Measurements from ENCODE around the gene EGF.
A peak's percentile ranks its signal among the peaks of the same experiment; 100 is the strongest.

EGF gene

DNA sequence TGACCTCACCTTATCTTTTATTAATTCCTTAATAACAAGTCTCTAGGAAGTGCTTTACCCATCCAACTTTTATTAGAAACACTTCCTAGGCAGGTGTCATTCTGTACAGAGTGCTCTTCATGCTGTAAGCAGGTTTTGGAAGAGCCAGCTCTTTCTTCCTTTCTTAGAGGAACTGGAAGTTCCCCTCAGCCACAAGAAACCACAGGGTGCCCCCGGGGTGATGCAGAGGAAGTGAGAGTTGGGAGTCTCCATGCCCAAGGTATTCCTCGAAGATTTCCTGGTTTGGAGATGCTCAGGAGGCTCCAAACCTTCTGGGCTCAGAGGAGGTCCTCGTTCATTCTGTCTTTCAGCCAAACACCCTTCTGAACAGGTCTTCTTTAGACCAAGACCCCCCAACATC is 83.8 kb downstream of the EGF start:
- no peak for DNase-seq (ENCODE audit: low spot score)

DNA sequence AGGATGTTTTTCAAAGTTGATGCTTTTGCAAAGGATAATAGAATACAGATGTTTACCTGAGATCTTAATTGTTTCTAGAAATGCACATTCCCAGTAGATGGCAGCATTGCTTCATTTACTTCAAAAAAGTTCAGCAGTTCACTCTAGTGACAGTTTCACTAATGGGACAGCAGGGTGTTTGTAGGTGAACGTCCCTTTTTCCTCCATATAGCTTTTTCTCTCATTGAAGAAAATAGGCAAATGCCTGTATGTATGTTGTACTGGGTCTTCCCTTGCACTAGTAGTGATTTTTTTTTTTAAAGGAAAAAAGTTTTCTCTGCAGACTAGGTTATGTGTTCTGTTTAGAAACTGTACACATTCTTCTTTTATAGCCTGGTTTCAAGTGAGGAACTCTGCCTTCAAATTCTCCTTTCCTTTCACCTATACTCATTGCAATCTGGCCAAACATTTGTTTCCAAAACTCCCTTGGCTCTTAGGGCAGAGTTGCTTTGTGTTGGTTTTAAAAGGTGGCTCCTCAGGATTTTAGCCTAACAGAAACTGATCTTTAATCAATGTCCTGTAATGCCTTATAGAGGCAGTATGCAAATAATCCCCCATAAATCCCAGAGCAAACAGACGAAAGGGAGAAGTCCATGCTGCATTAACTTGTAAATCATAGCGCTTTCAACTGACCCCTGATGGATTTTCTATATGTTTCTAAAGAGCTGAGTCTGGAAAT is 86.3 kb downstream of the EGF start:
- DNase-seq (ENCODE audit: low spot score): peak; percentile 47

DNA sequence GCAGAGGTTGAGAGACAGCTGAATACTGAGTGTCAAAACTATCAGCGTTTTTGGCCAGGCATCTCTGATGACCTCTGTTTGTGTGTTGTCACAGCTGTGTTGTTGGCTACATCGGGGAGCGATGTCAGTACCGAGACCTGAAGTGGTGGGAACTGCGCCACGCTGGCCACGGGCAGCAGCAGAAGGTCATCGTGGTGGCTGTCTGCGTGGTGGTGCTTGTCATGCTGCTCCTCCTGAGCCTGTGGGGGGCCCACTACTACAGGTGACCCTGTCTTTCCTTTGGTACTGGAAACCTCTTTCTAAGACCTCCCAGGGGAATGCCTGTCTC is 86.9 kb downstream of the EGF start:
- no peak for DNase-seq (ENCODE audit: low spot score)

DNA sequence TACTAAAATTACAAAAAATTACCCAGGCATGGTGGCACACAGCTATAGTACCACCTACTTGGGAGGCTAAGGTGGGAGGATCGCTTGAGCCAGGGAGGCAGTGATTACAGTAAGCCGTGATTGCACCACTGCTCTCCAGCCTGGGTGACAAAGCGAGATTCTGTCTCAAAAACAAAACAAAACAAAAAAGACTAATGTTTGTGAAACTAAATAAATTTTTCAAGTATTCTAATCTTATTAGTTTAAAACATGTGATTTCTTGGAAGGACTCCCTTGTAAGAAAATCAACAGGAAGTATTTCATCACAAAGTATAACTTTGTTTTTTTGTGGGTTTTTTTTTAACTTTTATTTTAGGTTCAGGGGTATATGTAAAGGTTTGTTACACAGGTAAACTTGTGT is 89.6 kb downstream of the EGF start:
- DNase-seq (ENCODE audit: low spot score): no peak

DNA sequence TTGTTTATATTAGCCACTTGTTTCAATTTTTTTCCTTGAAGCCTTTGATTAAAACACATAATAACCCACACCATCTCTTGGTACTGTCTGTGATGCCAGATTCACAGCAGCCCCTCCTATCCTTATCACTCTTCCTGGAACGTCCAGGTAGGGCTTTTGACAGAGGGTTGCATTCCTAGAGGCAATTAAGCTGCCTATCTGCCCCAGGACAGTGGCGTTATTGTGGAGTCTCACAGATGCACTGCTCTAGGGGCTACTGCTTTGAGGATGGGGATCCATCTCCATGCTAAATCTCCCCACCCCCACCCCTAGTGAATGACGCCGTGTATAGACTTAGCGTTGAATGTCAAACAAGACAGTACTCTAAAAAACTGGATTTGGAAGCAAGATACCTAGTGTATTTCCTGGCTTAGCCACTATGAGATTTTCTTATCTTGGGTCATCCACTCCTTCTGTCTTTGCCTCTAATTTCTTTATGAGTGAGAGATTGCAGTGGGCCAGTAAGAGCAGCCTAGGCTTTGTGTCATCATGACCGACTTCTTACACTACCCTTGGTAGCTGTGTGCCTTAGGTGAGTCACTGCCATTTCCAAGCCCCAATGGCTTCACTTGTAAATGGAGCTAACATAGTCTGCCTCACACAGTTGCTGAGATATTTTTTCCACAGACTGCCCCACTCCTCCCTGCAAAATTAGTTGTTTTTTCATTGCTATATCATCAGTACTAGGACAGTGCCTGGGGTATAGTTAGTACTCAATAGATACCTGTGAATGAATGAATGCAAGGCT is 90.9 kb downstream of the EGF start:
- no peak for DNase-seq (ENCODE audit: low spot score)

DNA sequence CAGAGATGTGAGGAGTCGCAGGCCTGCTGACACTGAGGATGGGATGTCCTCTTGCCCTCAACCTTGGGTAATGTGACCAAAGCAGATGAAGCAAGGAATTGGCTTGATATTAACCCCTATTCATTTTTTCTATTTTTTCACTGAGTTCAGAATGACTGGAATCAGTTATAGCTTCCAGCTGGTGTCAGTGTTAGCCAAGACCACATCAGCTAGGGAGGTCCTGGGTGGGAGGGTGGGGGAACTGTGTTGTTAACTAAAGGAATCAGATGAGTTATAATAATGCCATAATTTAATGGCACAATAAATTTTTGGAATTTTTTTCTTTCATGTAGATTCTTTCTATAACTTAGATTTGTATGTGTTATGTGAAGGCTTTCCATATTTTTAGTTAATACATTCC is 91.9 kb downstream of the EGF start:
- no peak for DNase-seq (ENCODE audit: low spot score)

DNA sequence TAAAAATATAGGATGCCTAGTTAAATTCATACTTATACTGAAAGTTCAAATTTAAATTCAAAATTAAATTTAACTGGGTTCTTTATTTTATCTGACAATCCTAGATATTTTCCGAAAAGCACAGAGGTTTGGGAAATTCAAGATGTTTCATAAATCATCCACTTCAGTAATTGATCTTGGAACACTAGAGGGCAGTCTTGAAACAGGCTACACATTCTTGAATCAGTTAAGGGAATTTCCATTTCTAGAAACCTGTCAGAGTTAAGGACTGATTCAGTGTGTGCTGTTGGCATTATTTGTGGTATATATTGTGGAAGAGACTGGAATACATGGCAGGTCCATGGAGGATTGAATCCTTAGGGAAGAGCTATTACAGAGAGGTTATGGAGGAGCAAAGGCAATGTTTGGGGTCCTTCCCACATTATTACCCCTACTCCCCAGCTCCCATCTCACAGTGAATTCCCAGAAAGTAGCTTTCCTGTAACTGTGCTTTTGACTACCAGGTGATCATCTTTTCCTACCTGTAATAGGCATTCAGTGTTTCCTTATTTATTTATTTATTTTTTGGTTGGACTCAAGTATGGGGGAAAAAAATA is 92.9 kb downstream of the EGF start:
- DNase-seq (ENCODE audit: low spot score): peak; percentile 35

DNA sequence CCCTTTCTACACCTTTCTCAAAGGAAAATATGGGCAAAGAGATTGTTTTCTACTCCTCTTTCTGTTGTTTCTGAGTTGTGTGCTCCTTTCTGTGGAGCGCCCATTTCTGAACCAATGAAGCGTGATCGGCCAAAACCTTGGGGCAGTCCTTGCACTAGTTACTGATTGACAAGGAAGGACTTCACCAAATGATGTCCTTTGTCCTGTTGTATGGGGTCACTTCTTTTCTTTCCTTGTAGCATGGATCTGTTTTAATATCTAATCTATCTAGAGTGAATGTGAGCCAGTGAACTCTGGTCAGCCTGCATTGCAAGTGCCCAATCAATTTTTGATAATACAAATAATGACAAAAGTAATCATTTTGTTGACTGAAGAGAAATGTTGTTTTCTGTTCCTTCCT is 94.5 kb downstream of the EGF start:
- DNase-seq (ENCODE audit: low spot score): no peak

DNA sequence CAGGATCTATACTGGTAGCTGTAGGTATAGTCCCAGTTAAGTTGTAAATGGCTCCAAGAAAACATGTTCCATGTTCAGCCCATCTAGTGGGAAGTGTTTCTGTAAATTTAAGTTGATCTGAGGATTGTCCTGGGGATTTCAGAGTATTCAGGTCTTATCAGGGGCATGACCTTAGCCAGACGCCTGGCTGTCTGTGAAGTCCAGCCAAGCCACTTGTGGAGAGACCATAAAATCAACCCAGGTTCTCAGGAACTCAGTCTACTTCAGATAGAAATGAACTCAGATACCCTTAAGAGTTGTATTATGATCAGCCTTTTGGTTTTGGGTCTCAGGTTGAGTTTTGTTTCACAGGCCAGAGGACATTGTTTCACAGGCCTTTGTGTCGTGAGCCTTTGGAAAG is 95.9 kb downstream of the EGF start:
- DNase-seq (ENCODE audit: low spot score): no peak

DNA sequence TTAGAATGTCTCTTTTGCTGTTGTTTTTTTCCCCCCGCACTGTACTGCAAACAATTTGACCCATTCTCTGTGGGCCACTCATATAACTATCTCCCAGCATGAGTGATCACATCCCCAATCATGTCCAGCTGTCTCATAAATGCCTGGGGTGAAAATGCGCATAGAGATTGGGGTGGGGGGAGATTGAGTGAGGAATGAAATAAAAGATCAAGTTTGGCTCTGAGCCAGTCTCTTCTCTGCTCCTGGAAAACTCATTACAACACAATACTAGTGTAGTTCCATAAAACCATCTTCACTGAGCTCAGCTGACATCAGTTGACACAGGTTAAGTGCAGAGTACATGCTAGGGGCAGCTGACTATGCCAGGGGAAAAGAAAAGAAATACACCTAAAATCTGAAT is 96.9 kb downstream of the EGF start:
- DNase-seq (ENCODE audit: low spot score): no peak

DNA sequence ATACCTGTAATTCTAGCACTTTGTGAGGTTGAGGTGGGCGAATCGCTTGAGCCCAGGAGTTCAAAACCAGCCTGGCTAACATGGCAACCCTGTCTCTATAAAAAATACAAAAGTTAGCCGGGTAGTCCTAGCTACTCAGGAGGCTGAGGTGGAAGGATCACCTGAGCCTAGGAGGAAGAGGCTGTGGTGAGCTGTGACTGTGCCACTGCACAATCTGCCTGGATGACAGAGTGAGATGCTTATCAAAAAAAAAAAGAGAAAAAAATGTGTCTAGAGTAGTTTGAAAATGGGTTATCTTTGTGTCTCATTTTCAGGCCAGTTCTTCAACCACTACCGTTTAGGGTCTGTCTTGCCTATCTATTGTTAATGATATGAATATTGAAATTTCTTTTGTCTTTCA is 98.1 kb downstream of the EGF start:
- DNase-seq (ENCODE audit: low spot score): no peak

DNA sequence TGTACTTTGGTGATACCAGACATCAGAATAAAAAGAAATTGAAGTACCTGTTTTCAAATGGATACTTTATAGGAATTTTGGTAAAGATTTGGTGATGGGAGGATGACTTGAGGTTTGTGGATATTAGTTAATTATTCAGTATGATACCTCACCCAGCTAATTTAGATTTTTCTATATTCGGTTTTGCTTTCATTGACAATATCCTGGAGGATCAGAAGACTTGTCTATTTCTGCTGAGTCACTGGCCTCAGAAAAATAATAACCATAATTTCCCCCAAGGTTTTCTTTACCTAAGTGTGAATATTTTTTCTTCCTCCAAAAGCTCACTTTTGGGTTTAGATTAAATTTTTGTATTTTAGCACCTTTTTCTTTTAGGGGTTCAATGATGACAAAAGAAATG is 100.2 kb downstream of the EGF start:
- no peak for DNase-seq (ENCODE audit: low spot score)

DNA sequence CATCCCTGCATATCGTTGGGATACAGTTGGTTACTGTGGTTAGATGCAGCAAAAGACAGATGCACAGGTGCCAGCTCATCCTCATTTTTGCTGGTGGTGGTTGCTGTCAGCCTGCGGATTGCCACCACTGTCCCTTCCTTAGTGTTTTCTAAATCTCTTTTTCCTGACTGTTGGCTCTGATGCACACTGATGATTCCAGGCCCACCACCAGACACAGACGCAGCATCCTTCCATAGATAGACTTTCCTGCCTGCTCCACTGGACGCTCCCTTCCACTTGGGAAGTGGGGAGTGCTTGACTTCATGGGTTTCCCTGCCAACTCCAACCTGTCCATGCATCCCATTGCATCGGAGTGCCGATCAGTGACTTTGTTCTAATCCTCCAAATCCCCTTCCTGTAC is 101.5 kb downstream of the EGF start:
- no peak for DNase-seq (ENCODE audit: low spot score)

DNA sequence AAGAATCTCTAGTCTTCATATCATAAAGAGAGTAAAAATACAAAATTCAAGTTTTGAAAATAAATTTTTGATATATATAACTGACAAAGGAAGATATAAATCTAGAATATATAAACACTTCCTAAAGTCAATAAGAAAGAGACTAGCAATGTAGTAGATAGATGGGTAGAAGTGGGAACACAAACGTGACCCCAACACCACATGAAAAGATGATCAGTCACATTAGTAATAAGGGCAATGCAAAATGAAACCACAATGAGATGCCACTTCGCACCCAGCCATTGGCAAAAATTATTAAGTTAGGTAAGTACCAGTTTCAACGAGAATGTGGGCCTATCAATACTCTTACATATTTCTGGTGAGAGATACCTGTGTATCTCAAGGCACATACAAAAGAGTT is 106.5 kb downstream of the EGF start:
- no peak for DNase-seq (ENCODE audit: low spot score)

DNA sequence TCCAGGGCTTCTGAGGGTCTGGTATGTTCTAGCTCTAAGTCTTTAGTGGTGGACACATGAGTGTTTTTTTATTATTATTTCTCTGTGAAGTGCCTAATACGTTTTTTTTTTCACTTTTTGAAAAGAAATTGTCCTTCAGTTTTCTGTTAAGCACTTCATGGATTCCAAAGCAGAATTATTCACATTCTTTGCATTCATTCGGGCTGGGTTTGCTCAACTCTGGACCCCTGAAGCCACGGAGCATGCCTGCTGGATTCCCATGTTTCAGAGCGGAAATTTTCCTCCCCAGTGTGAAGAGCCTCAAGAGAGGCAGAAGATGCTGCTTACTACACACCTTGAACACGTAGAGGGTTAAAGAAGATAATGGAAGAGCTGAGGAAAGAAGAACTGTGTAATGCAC is 107.5 kb downstream of the EGF start:
- DNase-seq (ENCODE audit: low spot score): no peak

DNA sequence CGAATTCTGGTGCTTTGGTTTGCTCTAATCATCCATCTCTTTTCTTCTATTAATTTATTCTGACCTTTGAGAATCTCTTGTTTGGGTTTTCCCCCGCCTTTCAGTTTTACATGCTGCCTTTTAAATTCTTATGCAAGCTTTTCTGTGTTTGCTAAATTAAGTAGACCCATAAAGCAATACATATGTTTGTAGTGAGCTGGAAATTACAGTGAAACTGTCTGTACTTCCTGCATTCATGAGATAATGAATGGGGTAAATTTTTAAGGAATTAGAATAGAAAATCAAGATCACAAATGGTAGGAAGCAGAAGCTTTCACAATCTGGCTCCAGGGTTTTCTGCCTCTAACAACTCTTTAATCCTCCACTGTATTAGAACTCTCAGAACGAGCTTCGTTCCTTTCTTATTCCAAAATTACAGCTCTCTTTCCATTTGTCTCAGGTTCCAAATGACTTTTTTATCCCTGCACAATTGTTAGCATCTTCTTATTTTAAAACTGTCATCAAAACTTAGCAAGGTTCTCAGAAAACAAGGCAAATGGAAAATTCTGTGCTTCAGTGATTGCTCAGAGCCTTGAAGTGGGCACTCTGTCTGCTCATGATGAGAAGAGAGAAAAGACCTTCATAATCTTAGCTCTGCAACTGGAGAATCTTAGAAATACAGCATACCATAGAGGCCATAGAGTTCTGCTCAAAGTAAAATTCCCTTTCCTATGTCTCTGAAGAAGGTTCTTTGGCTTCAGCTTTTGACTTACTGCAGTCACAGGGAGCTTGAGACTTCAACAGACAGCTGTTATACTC is 108.2 kb downstream of the EGF start:
- no peak for DNase-seq (ENCODE audit: low spot score)

DNA sequence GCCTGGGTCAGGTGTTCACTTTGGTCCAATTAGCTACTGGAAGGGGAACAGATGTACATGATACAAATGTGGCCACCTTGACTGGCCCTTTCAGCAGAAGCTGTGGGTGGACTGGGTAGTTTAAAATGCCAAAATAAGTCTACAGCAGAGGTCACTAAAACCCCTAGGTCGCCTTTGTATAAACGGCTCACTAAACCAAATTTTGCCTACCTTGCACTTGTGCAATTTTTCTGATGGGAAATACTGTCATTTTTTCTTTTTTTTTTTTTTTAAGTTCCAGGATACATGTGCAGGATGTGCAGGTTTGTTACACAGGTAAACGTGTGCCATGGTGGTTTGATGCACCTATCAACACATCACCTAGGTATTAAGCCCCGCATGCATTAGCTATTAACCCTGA is 109.8 kb downstream of the EGF start:
- no peak for DNase-seq (ENCODE audit: low spot score)

DNA sequence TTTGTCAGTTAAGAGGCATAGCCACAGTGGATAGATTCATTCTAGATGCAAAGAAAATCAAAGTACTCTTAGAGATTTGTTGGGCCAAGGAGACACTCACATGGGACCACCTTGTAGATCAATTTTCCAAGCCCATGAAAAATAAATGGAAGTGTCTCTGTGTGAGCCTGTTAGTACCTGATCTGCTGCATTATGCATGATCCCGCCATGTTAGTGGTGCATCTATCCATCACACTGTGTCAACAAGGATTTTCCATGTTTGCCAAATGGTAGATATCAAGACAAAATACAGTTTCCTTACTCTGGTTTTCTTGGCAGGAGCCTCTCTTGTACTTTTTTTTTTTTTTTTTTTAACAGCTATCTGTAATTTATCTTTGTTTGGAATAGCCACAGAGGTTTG is 112.4 kb downstream of the EGF start:
- DNase-seq (ENCODE audit: low spot score): no peak

DNA sequence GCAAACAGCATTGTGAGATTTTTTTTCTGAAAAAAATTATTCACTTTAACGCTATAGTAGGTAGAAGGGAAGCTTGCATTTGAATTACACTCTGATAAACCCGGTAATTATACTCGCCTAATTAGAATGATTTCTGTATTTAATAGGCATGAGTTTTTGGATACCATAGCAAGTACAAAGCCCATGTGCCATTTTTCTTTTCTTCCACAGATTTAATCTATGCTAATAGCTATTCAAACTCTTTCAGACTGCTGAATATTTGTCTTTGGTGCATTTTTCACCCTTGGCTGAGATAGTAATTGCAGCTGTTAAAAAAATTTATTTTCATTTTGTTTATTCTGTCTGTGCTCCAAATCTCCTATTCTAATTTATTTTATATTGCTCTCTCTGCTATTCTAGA is 113.0 kb downstream of the EGF start:
- DNase-seq (ENCODE audit: low spot score): no peak

DNA sequence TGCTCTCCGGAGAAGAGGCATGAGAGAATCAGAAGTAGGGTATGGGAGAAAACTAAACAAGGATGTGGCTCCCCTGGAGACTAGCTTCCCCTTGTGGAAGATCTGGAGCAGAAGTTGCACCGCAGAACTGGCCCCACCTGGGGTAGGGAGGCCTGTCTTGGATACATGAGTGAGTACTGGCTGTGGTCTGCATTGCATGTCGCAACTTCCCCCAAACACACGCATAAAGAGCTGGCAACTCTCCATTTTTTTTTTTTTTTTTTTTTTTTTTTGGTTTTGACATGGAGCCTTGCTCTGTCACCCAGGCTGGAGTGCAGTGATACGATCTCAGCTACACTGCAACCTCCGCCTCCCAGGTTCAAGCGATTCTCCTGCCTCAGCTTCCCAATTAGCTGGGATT is 119.9 kb downstream of the EGF start:
- DNase-seq (ENCODE audit: low spot score): no peak

DNA sequence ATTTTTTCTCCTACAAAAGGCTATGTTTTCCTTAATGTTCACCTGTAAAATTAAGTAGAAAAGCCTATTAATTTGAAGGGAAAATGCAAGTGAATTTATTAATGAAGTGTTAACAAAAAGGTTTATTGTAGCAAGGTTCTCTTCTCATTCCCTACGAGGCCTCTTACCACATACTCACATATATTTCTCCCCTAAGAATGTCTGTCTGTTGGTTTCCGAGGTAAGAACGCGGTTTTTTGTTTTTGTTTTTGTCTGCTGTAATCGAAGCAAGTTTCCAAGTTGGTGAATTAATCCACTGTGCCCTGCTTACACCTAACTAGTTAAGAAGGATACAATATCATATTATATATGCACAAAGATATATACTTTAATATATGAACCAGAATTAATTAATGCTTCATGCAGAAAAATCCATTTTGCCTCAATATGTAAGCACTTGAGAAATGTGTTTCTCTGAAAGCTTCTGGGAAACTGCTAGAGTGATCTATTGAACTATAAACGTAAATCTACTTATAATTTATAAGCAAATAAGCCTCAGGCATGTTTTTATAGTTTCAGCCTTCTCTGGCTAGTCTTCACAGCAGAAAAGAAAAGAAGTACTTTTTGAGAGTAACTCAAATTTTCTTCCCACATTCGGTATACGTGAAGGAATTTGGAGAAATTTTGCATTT is 120.8 kb downstream of the EGF start:
- no peak for DNase-seq (ENCODE audit: low spot score)

DNA sequence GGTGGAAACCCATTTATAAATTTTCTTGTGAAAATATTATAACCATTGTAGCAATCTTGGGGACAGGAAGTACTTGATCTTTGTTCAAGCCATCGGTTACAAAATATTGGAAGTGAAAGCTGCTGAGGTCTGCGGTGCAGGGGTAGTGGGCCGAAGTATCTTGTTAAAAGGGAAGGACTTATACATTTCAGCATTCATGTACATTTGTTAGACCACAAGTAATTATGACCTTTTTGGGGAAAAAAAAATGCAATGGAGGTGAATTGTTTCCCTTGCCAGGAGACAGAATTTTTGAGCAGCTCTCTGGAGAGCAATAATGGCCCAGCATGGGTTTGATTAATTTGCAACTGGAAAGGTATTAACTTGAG is 121.3 kb downstream of the EGF start:
- no peak for DNase-seq (ENCODE audit: low spot score)
